GM18511 (cell line): ENCODE results near the gene MEX3B.
A peak's percentile ranks its signal among the peaks of the same experiment; 100 is the strongest.

Experiments used
- ATAC-seq: cut with Tn5 transposase; IDR thresholded peaks from one replicate; pipeline ENCODE4 v1.9.1; 2021; ENCODE audit warnings: mild to moderate bottlenecking, moderate library complexity; ENCODE audit not compliant: unreplicated experiment

Gene MEX3B

GRCh38 chr15:82045892-82046665, at the start of gene MEX3B:
TSS of gene MEX3B (minus strand) at chr15:82046018. CDS start at chr15:82045705, 313 bp downstream.
- ATAC-seq = peak; percentile 74

DNA sequence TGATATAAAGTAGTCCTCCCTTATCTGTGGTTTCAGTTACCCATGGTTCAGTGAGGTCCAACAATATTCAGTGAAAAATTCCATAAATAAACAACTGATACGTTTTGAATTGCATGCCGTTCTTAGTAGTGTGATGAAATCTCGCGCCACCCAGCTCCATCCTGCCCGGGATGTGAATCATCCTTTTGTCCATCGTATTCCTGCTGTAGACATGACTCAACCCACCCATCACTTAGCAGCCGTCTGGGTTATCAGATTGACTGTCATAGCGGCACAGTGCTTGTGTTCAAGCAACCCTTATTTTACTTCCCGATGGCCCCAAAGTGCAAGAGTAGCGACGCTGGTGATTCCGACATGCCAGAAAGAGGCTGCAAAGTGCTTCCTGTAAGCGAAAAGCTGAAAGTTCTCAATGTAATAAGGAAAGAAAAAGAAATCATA, 48.0 kb upstream of the MEX3B start:
- ATAC-seq = no peak

DNA sequence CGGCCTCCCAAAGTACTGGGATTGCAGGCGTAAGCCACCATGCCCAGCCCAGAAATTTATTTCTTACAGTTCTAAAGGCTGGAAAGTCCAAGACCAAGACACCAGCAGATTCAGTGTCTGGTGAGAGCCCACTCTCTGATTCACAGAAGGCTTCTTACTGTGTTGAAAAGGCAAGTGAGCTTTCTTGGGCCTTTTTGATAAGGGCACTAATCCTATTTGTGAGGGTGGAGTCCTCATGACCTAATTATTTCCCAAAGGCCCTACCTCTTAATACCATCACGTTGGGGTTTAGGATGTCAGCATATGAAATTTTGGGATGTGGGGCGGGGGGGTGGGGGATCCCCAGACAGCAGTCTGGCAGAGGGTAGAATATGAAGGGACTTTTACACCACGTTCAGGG, 47.5 kb upstream of the MEX3B start:
- ATAC-seq = no peak

DNA sequence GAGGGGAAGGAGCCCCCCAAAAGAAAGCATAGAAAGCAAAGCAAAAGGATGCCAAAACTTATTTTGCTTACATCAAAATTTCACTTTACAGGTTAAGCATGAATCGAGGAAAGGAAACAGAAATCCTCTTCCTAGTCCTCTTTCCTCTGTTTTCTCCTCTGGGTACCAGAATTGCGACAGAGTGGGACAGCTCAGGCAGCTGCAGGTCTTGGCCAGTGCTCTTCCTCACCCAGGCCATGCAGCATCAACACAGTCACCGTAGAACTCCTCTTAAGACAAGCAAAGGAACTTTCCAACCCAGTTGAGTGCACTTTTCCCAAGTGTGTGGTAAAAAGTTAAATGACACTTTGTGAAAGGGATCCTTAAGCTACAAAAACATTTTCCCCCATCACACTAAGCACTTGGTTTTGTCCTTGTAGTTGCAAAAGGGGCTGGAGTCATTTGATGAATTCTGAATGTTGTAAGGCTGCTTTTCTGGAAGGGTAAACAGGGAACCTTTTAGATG, 45.9 kb upstream of the MEX3B start:
- no peak for ATAC-seq

- no peak for ATAC-seq
Observed at GRCh38 chr15:82086243-82086995, 40.6 kb upstream of the MEX3B start.

DNA sequence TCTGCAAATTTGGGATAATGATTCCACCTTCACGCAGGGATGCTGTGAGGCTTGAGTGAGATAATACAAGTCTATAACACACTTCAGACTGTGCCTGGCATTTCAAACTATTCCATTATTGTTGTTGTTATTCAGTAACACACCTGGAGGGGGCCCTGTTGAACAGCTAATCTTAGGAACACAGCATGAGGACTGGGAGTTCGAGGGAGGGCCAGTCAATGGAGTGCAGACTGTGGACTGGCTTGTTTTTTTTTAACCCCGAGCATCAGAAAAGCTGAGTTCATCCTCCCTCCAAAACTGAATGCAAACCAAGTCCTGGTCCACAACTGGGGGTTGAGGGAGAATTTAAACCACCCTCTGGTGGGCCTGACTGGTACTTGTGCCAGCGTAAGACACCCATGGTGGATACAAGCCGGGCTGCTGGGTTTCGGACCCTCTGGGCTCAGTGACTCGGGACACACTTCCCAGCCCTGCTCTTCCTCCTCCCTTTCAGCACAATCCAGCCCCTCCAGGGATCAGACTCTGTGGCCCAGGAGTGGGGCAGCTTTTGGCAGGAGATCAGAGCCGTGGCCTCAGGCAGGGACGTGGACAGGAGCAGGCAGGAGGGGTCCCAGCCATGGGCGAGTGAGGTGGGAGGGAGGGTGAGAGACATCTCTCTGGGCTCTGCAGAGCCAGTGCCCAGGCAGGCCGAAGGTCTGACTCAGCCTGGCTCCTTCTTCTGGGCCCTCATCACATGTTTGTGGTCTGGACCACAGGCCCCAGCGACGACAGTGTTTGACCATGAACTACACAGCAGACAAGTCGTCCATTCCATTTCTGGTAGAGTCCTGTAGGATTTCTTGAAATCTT, 36.3 kb upstream of the MEX3B start:
- no peak for ATAC-seq

DNA sequence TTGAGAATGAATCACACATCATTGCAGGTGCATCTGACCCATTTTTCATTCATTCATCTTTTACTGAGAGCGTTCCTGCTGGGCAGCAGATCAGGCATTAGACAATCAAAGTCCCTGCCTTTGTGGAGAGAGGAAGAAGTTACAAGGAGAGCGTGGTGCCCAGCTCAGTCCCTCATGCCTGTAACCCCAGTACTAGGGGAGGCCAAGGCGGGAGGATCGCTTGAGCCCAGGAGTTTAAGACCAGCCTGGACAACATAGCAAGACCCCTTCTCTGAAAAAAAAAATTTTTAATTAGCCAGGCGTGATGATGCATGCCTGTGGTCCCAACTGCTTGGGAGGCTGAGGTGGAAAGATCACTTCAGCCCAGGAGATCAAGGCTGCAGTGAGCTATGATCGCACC, 35.0 kb upstream of the MEX3B start:
- no peak for ATAC-seq

GRCh38 chr15:82079736-82080135, 33.9 kb upstream of the MEX3B start:
- no peak for ATAC-seq

DNA sequence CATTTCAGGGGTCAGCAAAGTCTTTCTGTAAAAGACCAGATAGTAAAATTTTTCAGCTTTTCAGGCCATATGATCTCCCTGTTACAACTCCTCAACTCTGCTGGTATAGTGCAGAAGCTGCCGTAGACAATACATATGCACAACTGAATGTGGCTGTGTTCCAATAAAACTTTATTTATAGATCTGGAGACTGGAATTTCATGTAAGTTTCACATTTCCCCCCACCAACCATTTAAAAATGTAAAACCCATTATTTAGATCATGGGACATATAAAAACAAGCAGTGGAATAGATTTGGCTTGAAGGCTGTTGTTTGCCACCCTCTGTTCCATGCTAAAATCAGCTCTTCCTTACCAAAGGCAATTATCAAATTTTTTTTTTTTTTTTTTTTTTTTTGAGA, 28.8 kb upstream of the MEX3B start:
- no peak for ATAC-seq

- ATAC-seq = no peak
Observed at GRCh38 chr15:82072926-82073537, 27.2 kb upstream of the MEX3B start.

DNA sequence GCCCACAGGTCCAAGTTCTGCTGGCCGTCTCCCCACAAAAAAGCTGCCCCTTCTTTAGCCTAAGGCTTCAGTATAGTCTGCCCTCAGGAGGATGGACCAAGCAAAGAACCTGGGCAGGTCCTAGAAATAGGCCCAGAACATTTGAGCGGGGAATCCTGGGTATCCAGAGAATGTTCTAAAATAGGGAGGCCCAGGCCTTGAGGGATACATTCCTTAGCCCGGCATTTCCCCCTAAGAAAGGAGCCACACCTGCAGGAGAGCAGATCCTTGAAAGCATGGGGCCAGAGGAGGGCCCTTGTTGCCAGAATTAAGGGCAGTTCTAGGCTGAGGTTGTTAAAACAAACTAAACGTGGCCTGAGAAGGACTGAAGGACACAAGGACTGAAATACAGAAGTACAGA, 20.6 kb upstream of the MEX3B start:
- ATAC-seq = no peak

DNA sequence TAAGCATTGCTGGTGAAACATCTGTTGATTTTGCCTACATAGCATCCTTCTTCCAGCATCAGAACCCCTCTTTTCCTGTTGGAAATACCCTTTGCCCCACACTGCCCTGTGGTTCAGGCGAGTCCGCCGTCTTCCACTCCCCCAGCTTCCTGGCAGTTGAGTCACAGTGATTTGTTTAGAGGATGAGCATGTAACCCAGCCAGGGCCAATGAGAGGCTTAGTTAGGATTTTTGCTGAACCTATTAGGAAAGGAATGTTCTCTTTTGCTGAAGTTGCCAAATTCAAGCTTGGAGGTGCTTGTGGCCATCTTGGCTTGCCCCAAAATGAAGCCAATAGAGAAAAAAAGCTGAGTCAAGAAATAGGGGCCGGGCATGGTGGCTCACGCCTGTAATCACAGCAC, 19.0 kb upstream of the MEX3B start:
- ATAC-seq = no peak

GRCh38 chr15:82062479-82063454, 16.9 kb upstream of the MEX3B start:
- no peak for ATAC-seq

DNA sequence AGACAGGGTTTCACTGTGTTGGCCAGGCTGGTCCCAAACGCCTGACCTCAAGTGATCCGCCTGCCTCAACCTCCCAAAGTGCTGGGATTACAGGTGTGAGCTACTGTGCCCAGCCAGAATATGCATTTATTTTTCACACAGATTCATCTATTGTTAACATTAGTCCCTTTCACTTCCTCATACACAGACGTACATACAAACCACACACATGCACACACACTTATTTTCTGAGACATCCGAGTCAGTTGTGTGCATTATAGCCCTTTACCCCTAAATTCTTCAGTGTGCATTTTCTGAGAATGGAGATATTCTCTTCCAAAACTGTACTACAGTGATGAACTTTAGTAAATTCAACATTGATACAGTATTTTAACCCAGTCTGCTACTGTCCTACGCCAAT, 15.0 kb upstream of the MEX3B start:
- no peak for ATAC-seq

DNA sequence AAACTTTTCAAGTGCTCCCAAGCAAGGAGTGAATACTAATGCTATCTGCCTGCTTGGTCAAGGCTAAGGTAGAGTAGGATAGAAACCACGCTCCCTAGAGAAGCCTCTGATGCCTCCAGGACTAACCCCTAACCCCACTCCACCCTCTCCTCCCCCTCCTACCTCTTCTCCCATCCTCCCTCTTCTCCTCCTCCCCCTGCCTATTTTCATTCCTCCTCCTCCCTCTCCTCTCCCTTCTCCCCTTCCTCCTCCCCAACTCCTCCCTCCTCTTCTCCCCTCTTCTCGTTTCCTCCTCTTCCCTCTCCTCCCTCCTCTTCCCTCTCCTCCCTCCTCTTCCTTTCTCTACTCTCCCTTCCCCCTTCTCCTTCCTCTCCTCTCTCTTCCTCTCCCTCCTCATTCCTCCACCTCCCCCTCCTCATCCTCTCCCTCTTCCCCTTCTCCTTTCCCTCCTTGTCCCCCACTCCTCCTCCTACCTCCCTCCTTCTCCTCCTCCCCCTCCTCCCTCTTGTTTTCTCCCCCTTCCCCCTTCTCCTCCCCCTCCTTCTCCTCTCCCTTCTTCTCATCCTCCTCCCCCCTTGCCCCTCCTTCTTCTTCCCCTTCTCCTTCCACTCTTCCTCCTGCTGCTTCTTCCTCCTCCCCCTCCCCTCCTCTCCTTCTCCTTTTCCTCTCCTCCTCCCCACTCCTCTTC, 12.8 kb upstream of the MEX3B start:
- no peak for ATAC-seq

GRCh38 chr15:82058026-82058425, 12.2 kb upstream of the MEX3B start:
- no peak for ATAC-seq

GRCh38 chr15:82056958-82057823, 11.4 kb upstream of the MEX3B start:
- ATAC-seq = no peak

DNA sequence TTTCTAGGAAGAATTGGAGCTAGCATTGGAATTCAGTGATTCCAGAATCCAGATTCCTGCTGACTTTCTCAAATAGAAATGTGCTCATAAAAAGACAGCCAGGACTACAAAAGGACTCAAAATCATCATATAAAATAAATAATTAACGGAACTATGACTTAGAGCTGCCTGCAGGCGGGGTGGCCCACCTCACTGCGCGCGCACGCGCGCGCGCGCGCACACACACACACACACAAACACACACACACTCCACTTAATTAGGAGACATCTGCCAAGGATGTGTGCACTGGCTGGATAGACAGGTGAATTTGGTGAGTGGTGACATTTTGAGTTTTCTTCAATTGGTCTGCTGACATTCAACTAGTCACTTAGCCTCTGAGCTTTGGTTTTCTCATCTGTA, 6.9 kb upstream of the MEX3B start:
- no peak for ATAC-seq
